A549 (cell line): ENCODE data around the gene C10orf105.

ENCODE experiments used
- CHD2 ChIP-seq: fragments of 150-350 bp; IDR thresholded peaks from 2 replicates; pipeline ENCODE4 v1.6.1; 2014; ENCODE audit warnings: low read length; ENCODE audit not compliant: partially characterized antibody
- MAFK ChIP-seq: fragments of 450-650 bp; IDR thresholded peaks from 2 replicates; pipeline ENCODE4 v1.6.1; 2014; ENCODE audit not compliant: partially characterized antibody
- MAZ ChIP-seq: fragments of 150-350 bp; IDR thresholded peaks from 2 replicates; pipeline ENCODE4 v1.6.1; 2014; ENCODE audit warnings: antibody characterized with exemption, low read depth, low read length, borderline replicate concordance
- RCOR1 ChIP-seq: fragments of 150-350 bp; IDR thresholded peaks from 2 replicates; pipeline ENCODE4 v1.6.1; 2014; ENCODE audit warnings: antibody characterized with exemption, low read length, low read depth
- RFX5 ChIP-seq: fragments of 450-650 bp; IDR thresholded peaks from 2 replicates; pipeline ENCODE4 v1.7.1; 2014; ENCODE audit warnings: antibody characterized with exemption, mild to moderate bottlenecking, moderate library complexity
- TF ChIP-seq, protein P1 (sequence below): fragments of 250-450 bp; sonication (Bioruptor Pico); IDR thresholded peaks from 2 replicates; pipeline ENCODE4 v1.5.0; 2021; ENCODE audit warnings: mild to moderate bottlenecking, moderate library complexity, borderline replicate concordance
- TF ChIP-seq, protein P2 (sequence below): fragments of >200 bp; sonication (Bioruptor Twin); formaldehyde crosslinking; IDR thresholded peaks from 3 replicates; pipeline ENCODE4 v1.5.1; 2016

DNA sequence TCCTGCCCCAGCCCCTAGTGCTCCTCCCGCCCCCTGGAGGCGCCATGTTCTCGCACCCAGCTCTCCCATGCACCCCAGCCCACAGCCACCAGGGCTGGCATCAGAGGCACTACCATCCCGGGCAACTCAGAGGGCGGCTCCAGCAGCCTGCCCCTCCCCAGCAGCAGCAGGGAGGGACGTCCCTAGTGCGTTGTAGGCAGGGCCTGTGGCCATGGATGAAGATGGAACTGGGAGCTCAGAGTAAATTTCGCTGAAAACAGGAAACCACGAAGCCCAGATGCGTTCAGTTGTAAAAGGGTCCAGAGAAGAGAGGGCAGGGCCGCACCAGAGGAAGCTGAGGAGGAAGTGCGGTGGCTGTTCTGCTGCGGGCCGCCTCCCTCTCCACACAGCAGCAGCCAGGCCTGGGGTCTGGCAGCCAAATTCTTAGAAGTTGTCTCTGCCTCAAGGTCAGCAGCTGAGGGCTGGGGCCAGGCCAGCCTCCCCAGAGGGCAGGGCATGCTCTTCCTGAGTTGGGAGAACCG is 29.2 kb upstream of the C10orf105 start:
- TF ChIP-seq, protein P1, sequence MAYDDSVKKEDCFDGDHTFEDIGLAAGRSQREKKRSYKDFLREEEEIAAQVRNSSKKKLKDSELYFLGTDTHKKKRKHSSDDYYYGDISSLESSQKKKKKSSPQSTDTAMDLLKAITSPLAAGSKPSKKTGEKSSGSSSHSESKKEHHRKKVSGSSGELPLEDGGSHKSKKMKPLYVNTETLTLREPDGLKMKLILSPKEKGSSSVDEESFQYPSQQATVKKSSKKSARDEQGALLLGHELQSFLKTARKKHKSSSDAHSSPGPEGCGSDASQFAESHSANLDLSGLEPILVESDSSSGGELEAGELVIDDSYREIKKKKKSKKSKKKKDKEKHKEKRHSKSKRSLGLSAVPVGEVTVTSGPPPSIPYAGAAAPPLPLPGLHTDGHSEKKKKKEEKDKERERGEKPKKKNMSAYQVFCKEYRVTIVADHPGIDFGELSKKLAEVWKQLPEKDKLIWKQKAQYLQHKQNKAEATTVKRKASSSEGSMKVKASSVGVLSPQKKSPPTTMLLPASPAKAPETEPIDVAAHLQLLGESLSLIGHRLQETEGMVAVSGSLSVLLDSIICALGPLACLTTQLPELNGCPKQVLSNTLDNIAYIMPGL, result no peak
- TF ChIP-seq MAFK, result no peak
- TF ChIP-seq CHD2, result no peak
- TF ChIP-seq, protein P2, sequence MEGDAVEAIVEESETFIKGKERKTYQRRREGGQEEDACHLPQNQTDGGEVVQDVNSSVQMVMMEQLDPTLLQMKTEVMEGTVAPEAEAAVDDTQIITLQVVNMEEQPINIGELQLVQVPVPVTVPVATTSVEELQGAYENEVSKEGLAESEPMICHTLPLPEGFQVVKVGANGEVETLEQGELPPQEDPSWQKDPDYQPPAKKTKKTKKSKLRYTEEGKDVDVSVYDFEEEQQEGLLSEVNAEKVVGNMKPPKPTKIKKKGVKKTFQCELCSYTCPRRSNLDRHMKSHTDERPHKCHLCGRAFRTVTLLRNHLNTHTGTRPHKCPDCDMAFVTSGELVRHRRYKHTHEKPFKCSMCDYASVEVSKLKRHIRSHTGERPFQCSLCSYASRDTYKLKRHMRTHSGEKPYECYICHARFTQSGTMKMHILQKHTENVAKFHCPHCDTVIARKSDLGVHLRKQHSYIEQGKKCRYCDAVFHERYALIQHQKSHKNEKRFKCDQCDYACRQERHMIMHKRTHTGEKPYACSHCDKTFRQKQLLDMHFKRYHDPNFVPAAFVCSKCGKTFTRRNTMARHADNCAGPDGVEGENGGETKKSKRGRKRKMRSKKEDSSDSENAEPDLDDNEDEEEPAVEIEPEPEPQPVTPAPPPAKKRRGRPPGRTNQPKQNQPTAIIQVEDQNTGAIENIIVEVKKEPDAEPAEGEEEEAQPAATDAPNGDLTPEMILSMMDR, result no peak
- TF ChIP-seq RCOR1, result no peak
- TF ChIP-seq MAZ, result no peak
- no peak for TF ChIP-seq RFX5
